K562 (cell line): ENCODE measurements around the gene RSPH9.

Source experiments
- ATF3 ChIP-seq, 2 experiments: fragments of 450-650 bp in 1 of 2; sonication (generic) in 1 of 2; formaldehyde crosslinking in 1 of 2; IDR thresholded peaks in 1 of 2; conservative IDR thresholded peaks in 1 of 2; 2 replicates each; pipeline versions ENCODE4 v1.6.1 to v1.8.1; 2016 to 2023; ENCODE audit warnings: mild to moderate bottlenecking in 2 of 2, moderate library complexity in 2 of 2, inconsistent platforms in 1 of 2, missing genetic modification reagents in 1 of 2
- EP300 ChIP-seq: IDR thresholded peaks from 2 replicates; pipeline ENCODE4 v1.6.1; 2012; ENCODE audit warnings: low read length, improper control_type of control experiment
- KLF16 ChIP-seq: IDR thresholded peaks from 2 replicates; pipeline ENCODE4 v1.6.1; 2016; ENCODE audit warnings: antibody characterized with exemption
- POLR3A ChIP-seq: IDR thresholded peaks from 2 replicates; pipeline ENCODE4 v1.6.1; 2011; ENCODE audit warnings: borderline replicate concordance, mild to moderate bottlenecking, moderate library complexity; ENCODE audit not compliant: insufficient read length, insufficient read depth; ENCODE audit errors: extremely low read depth
- ZNF449 ChIP-seq: fragments of 250-450 bp; sonication (Bioruptor Pico); IDR thresholded peaks from 2 replicates; pipeline ENCODE4 v1.8.0; 2022; ENCODE audit warnings: moderate library complexity, mild to moderate bottlenecking, inconsistent platforms
- TF ChIP-seq, protein P1 (sequence below): sonication (generic); formaldehyde crosslinking; IDR thresholded peaks from 2 replicates; pipeline ENCODE4 v1.8.1; 2023; ENCODE audit warnings: missing genetic modification reagents, mild to moderate bottlenecking, borderline replicate concordance
- TF ChIP-seq, protein P2 (sequence below), 2 experiments: fragments of 450-650 bp; formaldehyde crosslinking in 1 of 2; IDR thresholded peaks; 2 replicates each; pipeline versions ENCODE4 v1.4.0 to v1.6.1; 2014 to 2020; ENCODE audit warnings: mild to moderate bottlenecking in 2 of 2, borderline replicate concordance in 1 of 2, low read depth in 1 of 2

DNA sequence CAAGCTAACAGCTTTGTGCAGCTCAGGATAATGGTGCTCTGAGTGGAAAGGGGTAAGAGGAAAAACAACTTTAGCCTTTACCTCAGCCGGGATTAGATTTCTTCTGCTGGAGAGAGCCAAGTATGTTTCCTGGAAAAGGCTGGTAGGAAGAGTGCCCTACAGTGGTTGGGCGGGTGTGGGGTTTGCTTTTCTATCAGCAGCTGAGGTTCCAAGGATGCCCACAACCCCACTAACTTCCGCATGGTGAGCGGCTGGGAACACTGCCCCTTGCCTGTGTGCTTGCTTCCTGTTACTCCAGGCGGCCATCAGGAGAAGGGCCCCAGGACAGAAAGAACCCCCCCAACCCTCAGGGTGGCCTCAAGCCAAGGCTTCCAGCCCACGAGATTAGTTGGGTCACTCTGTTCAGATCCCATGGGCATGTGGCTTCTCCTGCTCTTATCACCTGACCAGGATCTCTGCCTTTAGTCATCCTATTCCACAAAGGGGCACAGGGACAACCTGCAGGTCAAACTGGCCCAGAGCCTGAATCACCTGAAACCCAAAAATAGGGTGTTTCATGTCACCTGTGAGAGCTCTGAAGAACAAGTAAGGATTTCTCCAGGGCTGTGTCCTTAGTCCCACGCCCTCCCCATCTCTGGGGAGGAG, 32.2 kb downstream of the RSPH9 start:
- TF ChIP-seq ATF3 (IDR thresholded peaks at IDR 0.05) (no peak), ATF3 (CRISPR knock-in tag; conservative IDR thresholded peaks at IDR 0.05) (no peak), ZNF449 (CRISPR knock-in tag) (no peak), POLR3A (no peak), EP300 (no peak), KLF16 (no peak)
- TF ChIP-seq, protein P1, sequence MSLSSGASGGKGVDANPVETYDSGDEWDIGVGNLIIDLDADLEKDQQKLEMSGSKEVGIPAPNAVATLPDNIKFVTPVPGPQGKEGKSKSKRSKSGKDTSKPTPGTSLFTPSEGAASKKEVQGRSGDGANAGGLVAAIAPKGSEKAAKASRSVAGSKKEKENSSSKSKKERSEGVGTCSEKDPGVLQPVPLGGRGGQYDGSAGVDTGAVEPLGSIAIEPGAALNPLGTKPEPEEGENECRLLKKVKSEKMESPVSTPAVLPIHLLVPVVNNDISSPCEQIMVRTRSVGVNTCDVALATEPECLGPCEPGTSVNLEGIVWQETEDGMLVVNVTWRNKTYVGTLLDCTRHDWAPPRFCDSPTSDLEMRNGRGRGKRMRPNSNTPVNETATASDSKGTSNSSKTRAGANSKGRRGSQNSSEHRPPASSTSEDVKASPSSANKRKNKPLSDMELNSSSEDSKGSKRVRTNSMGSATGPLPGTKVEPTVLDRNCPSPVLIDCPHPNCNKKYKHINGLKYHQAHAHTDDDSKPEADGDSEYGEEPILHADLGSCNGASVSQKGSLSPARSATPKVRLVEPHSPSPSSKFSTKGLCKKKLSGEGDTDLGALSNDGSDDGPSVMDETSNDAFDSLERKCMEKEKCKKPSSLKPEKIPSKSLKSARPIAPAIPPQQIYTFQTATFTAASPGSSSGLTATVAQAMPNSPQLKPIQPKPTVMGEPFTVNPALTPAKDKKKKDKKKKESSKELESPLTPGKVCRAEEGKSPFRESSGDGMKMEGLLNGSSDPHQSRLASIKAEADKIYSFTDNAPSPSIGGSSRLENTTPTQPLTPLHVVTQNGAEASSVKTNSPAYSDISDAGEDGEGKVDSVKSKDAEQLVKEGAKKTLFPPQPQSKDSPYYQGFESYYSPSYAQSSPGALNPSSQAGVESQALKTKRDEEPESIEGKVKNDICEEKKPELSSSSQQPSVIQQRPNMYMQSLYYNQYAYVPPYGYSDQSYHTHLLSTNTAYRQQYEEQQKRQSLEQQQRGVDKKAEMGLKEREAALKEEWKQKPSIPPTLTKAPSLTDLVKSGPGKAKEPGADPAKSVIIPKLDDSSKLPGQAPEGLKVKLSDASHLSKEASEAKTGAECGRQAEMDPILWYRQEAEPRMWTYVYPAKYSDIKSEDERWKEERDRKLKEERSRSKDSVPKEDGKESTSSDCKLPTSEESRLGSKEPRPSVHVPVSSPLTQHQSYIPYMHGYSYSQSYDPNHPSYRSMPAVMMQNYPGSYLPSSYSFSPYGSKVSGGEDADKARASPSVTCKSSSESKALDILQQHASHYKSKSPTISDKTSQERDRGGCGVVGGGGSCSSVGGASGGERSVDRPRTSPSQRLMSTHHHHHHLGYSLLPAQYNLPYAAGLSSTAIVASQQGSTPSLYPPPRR (CRISPR knock-in tag): no peak
- TF ChIP-seq, protein P2, sequence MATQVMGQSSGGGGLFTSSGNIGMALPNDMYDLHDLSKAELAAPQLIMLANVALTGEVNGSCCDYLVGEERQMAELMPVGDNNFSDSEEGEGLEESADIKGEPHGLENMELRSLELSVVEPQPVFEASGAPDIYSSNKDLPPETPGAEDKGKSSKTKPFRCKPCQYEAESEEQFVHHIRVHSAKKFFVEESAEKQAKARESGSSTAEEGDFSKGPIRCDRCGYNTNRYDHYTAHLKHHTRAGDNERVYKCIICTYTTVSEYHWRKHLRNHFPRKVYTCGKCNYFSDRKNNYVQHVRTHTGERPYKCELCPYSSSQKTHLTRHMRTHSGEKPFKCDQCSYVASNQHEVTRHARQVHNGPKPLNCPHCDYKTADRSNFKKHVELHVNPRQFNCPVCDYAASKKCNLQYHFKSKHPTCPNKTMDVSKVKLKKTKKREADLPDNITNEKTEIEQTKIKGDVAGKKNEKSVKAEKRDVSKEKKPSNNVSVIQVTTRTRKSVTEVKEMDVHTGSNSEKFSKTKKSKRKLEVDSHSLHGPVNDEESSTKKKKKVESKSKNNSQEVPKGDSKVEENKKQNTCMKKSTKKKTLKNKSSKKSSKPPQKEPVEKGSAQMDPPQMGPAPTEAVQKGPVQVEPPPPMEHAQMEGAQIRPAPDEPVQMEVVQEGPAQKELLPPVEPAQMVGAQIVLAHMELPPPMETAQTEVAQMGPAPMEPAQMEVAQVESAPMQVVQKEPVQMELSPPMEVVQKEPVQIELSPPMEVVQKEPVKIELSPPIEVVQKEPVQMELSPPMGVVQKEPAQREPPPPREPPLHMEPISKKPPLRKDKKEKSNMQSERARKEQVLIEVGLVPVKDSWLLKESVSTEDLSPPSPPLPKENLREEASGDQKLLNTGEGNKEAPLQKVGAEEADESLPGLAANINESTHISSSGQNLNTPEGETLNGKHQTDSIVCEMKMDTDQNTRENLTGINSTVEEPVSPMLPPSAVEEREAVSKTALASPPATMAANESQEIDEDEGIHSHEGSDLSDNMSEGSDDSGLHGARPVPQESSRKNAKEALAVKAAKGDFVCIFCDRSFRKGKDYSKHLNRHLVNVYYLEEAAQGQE (IDR thresholded peaks at IDR 0.05; ENCODE audit: borderline replicate concordance): no peak
- TF ChIP-seq, protein P2 (CRISPR knock-in tag; IDR thresholded peaks at IDR 0.05; ENCODE audit: low read depth): no peak
